Measurements from ENCODE around the gene C10orf71. TPM values are rescaled to one million over a fixed set of nuclear protein-coding genes. Genes with fewer than 3 reads are reported as not detected.

Gene C10orf71
- total and polyA plus RNA-seq, 2 of the 8 experiments (the other 6 are each of a cell fraction or from before 2014, with no cell fraction given), result not detected

GRCh38 chr10:49361178-49361554, 62.2 kb downstream of the C10orf71 start (continued):
- TF ChIP-seq, protein P1, sequence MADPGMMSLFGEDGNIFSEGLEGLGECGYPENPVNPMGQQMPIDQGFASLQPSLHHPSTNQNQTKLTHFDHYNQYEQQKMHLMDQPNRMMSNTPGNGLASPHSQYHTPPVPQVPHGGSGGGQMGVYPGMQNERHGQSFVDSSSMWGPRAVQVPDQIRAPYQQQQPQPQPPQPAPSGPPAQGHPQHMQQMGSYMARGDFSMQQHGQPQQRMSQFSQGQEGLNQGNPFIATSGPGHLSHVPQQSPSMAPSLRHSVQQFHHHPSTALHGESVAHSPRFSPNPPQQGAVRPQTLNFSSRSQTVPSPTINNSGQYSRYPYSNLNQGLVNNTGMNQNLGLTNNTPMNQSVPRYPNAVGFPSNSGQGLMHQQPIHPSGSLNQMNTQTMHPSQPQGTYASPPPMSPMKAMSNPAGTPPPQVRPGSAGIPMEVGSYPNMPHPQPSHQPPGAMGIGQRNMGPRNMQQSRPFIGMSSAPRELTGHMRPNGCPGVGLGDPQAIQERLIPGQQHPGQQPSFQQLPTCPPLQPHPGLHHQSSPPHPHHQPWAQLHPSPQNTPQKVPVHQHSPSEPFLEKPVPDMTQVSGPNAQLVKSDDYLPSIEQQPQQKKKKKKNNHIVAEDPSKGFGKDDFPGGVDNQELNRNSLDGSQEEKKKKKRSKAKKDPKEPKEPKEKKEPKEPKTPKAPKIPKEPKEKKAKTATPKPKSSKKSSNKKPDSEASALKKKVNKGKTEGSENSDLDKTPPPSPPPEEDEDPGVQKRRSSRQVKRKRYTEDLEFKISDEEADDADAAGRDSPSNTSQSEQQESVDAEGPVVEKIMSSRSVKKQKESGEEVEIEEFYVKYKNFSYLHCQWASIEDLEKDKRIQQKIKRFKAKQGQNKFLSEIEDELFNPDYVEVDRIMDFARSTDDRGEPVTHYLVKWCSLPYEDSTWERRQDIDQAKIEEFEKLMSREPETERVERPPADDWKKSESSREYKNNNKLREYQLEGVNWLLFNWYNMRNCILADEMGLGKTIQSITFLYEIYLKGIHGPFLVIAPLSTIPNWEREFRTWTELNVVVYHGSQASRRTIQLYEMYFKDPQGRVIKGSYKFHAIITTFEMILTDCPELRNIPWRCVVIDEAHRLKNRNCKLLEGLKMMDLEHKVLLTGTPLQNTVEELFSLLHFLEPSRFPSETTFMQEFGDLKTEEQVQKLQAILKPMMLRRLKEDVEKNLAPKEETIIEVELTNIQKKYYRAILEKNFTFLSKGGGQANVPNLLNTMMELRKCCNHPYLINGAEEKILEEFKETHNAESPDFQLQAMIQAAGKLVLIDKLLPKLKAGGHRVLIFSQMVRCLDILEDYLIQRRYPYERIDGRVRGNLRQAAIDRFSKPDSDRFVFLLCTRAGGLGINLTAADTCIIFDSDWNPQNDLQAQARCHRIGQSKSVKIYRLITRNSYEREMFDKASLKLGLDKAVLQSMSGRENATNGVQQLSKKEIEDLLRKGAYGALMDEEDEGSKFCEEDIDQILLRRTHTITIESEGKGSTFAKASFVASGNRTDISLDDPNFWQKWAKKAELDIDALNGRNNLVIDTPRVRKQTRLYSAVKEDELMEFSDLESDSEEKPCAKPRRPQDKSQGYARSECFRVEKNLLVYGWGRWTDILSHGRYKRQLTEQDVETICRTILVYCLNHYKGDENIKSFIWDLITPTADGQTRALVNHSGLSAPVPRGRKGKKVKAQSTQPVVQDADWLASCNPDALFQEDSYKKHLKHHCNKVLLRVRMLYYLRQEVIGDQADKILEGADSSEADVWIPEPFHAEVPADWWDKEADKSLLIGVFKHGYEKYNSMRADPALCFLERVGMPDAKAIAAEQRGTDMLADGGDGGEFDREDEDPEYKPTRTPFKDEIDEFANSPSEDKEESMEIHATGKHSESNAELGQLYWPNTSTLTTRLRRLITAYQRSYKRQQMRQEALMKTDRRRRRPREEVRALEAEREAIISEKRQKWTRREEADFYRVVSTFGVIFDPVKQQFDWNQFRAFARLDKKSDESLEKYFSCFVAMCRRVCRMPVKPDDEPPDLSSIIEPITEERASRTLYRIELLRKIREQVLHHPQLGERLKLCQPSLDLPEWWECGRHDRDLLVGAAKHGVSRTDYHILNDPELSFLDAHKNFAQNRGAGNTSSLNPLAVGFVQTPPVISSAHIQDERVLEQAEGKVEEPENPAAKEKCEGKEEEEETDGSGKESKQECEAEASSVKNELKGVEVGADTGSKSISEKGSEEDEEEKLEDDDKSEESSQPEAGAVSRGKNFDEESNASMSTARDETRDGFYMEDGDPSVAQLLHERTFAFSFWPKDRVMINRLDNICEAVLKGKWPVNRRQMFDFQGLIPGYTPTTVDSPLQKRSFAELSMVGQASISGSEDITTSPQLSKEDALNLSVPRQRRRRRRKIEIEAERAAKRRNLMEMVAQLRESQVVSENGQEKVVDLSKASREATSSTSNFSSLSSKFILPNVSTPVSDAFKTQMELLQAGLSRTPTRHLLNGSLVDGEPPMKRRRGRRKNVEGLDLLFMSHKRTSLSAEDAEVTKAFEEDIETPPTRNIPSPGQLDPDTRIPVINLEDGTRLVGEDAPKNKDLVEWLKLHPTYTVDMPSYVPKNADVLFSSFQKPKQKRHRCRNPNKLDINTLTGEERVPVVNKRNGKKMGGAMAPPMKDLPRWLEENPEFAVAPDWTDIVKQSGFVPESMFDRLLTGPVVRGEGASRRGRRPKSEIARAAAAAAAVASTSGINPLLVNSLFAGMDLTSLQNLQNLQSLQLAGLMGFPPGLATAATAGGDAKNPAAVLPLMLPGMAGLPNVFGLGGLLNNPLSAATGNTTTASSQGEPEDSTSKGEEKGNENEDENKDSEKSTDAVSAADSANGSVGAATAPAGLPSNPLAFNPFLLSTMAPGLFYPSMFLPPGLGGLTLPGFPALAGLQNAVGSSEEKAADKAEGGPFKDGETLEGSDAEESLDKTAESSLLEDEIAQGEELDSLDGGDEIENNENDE (IDR thresholded peaks at IDR 0.05; ENCODE audit: insufficient replicate concordance, low read length), result no peak
- TF ChIP-seq POLR2A (IDR thresholded peaks at IDR 0.05; ENCODE audit: control extremely low read depth in 1 of 2, low read depth in 2 of 2, low read length in 2 of 2) (no peak), KDM1A (IDR thresholded peaks at IDR 0.05; ENCODE audit: borderline replicate concordance, low read length) (no peak), CTBP2 (IDR thresholded peaks at IDR 0.05; ENCODE audit: borderline replicate concordance, insufficient read depth, insufficient read length, low read length) (no peak), CEBPB (IDR thresholded peaks at IDR 0.05; ENCODE audit: low read depth, low read length) (no peak), TEAD4 (IDR thresholded peaks at IDR 0.05; ENCODE audit: low read depth, low read length) (no peak), JUND (IDR thresholded peaks at IDR 0.05; ENCODE audit: low read length) (no peak)
